ENCODE data around the gene SMIM27.

- TF ChIP-seq CTCF (IDR thresholded peaks at IDR 0.05) (no peak), POLR2A (IDR thresholded peaks at IDR 0.05) (no peak)
These were observed 26.5 kb upstream of the SMIM27 start for GRCh38 chr9:32525709-32526030.
